Retinal pigment epithelial cell (primary cell): ENCODE results near the gene CPNE2.

Experiments
- DNase-seq: peaks from one replicate; pipeline ENCODE4 v3.0.0-alpha.2; 2010; ENCODE audit warnings: low read depth
- H3K4me3 ChIP-seq: 2 replicates; pipeline ENCODE4 v1.5.1; 2011; ENCODE audit warnings: mild to moderate bottlenecking, low read length, control low read depth, moderate library complexity
- TF ChIP-seq, protein P1 (sequence below): conservative IDR thresholded peaks from 2 replicates; pipeline ENCODE4 v1.5.1; 2011; ENCODE audit warnings: low read depth, low read length, control low read depth, inconsistent platforms

Gene CPNE2

DNA sequence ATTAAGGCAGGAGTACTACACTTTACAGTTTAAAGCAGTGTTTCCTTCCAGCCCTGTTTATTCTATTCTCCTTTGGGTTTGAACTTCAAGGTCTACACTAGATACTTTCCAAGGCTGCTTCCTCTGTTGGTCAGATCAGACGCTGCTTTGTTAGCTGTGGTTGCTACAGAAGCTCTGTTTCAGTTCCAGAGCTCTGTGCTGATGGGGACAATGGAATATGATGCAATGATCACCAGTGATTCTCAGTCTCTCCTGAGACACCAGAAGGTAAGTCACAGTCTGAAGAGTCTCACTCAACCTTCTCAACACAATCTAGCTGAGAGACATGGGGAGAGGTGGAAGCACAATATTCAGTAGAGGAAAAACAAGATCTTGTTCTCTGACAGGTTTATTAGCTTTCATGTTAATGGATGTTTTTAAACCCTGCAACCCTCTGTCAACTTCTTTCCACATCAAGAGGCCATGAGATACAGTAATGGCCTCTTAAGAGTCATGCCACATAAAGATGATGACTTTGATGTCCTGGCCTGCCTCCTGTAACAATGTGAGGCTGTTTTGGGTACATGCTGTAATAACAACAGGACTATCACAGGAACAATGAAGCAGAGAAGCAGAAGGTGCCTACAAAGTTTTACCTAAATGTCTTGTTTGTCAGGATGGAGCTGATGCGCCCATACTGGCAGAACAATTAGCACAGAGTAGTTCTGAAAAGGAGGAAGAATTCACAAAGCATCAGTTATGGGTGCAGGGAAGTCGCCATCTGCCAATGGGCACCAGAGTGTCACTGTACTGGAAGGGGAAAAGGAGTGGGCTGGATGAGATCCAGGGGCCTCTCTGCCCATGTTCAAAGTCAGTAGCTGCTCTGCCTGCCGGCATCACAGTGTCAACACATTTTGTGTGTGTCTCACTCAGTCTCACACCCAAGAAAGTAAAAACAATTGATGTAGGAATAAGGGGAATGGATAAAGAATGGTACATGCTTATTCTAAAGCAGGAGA, 60.0 kb downstream of the CPNE2 start:
- TF ChIP-seq, protein P1, sequence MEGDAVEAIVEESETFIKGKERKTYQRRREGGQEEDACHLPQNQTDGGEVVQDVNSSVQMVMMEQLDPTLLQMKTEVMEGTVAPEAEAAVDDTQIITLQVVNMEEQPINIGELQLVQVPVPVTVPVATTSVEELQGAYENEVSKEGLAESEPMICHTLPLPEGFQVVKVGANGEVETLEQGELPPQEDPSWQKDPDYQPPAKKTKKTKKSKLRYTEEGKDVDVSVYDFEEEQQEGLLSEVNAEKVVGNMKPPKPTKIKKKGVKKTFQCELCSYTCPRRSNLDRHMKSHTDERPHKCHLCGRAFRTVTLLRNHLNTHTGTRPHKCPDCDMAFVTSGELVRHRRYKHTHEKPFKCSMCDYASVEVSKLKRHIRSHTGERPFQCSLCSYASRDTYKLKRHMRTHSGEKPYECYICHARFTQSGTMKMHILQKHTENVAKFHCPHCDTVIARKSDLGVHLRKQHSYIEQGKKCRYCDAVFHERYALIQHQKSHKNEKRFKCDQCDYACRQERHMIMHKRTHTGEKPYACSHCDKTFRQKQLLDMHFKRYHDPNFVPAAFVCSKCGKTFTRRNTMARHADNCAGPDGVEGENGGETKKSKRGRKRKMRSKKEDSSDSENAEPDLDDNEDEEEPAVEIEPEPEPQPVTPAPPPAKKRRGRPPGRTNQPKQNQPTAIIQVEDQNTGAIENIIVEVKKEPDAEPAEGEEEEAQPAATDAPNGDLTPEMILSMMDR = no peak
- no peak overlapping the region for H3K4me3 ChIP-seq
- DNase-seq = no peak

DNA sequence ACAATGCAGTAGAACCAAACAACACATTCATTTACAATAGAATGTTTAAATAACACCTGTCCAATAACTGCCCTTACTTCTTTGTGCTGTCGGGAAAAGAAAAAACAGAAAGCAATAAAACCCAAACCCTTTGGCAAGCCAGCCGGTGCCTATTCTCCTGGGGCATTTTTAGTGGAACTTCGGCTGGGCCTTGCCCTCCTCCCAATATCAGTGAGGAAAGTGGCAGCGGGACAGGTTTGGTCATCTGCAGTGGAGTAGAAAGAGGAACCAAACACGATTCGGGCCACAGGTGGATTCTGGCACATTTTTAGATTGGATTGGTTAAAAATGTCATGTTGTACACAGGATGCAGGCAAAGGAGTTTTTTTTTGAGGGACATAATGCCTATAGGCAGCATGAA, 61.5 kb downstream of the CPNE2 start:
- DNase-seq = no peak
- TF ChIP-seq, protein P1 = no peak
- H3K4me3 ChIP-seq = no peak overlapping the region

DNA sequence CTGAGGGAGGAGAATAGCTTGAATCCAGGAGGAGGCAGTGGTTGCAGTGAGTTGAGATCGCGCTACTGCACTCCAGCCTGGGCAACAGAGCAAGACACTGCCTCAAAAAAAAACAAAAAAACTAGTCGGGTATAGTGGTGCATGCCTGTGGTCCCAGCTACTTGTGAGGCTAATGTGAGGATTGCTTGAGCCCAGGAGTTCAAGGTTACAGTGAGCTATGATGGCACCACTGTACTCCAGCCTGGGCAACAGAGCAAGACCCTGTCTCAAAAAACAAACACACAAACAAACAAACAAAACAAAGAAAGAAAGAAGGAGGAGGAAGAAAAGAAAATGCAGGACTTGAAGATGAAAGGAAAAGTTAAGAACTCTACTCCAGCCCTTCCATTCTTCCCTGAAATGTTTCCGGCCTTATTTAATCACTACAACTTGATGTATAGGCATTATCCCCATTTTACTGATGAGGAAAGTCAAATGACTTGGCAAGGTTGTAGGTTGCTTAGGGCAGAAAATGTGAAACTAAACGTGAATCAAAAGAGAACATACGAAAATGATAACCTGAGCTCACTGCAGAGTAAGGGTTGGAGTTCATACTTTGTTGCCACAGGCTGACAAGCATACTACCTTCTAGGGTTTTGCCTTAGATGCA, 63.4 kb downstream of the CPNE2 start:
- TF ChIP-seq, protein P1 = no peak
- H3K4me3 ChIP-seq = no peak overlapping the region
- DNase-seq = no peak

DNA sequence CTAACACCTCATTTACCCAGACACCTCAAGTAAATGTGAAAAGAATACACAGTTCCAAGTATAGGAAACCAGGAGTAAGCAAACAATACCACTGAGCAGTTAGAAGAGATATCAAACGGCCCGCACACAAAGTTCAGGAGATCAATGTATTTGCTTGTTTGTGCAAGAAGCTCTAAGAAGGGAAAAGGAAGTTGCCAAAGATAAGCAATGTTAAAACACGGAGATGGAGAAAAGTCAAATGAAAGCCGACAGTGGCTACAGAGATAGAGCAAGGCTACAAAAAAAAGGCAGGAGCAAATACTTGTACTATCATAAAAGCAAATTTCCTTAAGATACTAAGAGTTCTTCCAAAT, 63.9 kb downstream of the CPNE2 start:
- TF ChIP-seq, protein P1 = no peak
- DNase-seq = no peak
- H3K4me3 ChIP-seq = no peak overlapping the region

DNA sequence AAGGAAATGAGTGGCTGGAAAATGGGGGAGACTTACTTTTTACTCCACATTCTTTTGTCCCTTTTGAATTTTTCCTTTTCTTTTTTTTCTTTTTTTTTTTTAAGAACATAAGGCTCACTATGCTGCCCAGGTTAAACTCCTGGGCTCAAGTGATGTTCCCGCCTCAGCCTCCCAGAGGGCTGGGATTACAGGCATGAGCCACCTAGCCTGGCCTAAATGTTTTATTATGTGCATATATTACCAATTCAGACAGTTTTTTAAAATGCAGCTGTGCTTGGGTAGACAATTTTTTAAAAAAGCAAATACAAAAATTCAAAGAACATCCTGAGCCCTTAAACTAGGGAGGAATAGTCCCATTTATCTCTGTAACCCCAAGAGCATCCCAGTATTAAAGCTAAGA, 65.2 kb downstream of the CPNE2 start:
- H3K4me3 ChIP-seq = no peak overlapping the region
- DNase-seq = no peak
- TF ChIP-seq, protein P1 = no peak

DNA sequence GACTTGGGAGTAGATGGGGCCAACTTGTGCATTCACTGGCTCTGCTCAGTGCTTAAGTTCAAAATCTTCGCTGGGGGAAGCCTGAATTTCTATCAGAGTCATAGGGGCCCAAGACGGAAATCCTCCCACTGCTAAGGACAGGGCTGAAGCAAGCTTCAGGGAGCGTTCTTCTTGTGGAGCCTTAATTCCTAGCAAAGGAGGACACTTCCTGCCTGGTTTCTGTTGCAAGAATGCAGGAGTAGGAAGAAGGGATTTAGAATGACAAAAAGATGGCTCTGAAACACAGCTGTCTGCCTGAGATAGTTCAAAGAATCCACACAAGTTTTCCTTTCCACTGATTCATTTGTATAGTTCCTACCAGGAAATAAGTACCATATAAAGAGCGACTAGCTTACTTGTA, 67.1 kb downstream of the CPNE2 start:
- H3K4me3 ChIP-seq = no peak overlapping the region
- DNase-seq = no peak
- TF ChIP-seq, protein P1 = no peak
